H9 (cell line): ENCODE results near the gene GRID1. TPM values are rescaled to one million over a fixed set of nuclear protein-coding genes. Genes with fewer than 3 reads are reported as not detected.
A peak's percentile ranks its signal among the peaks of the same experiment; 100 is the strongest.

Experiments used
- DNase-seq: peaks from one replicate; pipeline ENCODE4 v3.0.0-alpha.2; 2017
- H2AFZ ChIP-seq: one replicate; pipeline ENCODE4 v1.6.1; 2013; ENCODE audit warnings: mild to moderate bottlenecking, low read length, control low read depth, moderate library complexity
- H2AK5ac ChIP-seq: 2 replicates; pipeline ENCODE4 v1.6.1; 2013; ENCODE audit warnings: low read length, control low read depth, mixed read lengths; ENCODE audit not compliant: insufficient read length
- H2BK120ac ChIP-seq: one replicate; pipeline ENCODE4 v1.6.1; 2013; ENCODE audit warnings: low read depth, mild to moderate bottlenecking, low read length, control low read depth, inconsistent platforms; ENCODE audit not compliant: poor library complexity, severe bottlenecking
- H2BK12ac ChIP-seq: 2 replicates; pipeline ENCODE4 v1.6.1; 2013; ENCODE audit warnings: low read length, control low read depth, mixed read lengths, low read depth; ENCODE audit not compliant: insufficient read length
- H2BK15ac ChIP-seq: 2 replicates; pipeline ENCODE4 v1.6.1; 2013; ENCODE audit warnings: low read depth, low read length, control low read depth
- H2BK20ac ChIP-seq: one replicate; pipeline ENCODE4 v1.6.1; 2013; ENCODE audit warnings: low read depth, mild to moderate bottlenecking, low read length, control low read depth, inconsistent platforms; ENCODE audit not compliant: poor library complexity, severe bottlenecking
- H2BK5ac ChIP-seq: 2 replicates; pipeline ENCODE4 v1.6.1; 2013; ENCODE audit warnings: low read length, control low read depth, mixed read lengths; ENCODE audit not compliant: insufficient read length
- H3K14ac ChIP-seq: 2 replicates; pipeline ENCODE4 v1.6.1; 2013; ENCODE audit warnings: low read length, control low read depth; ENCODE audit not compliant: insufficient read depth
- H3K18ac ChIP-seq: 2 replicates; pipeline ENCODE4 v1.6.1; 2013; ENCODE audit warnings: low read depth, mild to moderate bottlenecking, mixed read lengths, low read length, control low read depth; ENCODE audit not compliant: insufficient read length
- H3K23ac ChIP-seq: 2 replicates; pipeline ENCODE4 v1.6.1; 2013; ENCODE audit warnings: low read length, control low read depth, mixed read lengths, low read depth; ENCODE audit not compliant: insufficient read length
- H3K23me2 ChIP-seq: 2 replicates; pipeline ENCODE4 v1.6.1; 2013; ENCODE audit warnings: low read depth, mild to moderate bottlenecking, mixed read lengths, low read length, control low read depth; ENCODE audit not compliant: insufficient read length, poor library complexity, severe bottlenecking
- H3K27ac ChIP-seq: 2 replicates; pipeline ENCODE4 v1.5.1; 2013; ENCODE audit warnings: low read length, control low read depth, mixed read lengths, low read depth; ENCODE audit not compliant: insufficient read length
- H3K27me3 ChIP-seq: 2 replicates; pipeline ENCODE4 v1.6.1; 2013; ENCODE audit warnings: low read length, control low read depth, inconsistent platforms; ENCODE audit not compliant: insufficient read depth
- H3K4ac ChIP-seq: 2 replicates; pipeline ENCODE4 v1.6.1; 2013; ENCODE audit warnings: low read depth, mild to moderate bottlenecking, control low read depth, inconsistent platforms, low read length, moderate library complexity
- H3K4me1 ChIP-seq: 2 replicates; pipeline ENCODE4 v1.6.1; 2013; ENCODE audit warnings: low read length, control low read depth, inconsistent platforms; ENCODE audit not compliant: insufficient read depth
- H3K4me2 ChIP-seq: 2 replicates; pipeline ENCODE4 v1.6.1; 2013; ENCODE audit warnings: low read length, control low read depth, mixed read lengths; ENCODE audit not compliant: insufficient read length, insufficient read depth
- H3K56ac ChIP-seq: 2 replicates; pipeline ENCODE4 v1.6.1; 2013; ENCODE audit warnings: low read depth, mild to moderate bottlenecking, mixed read lengths, low read length, control low read depth; ENCODE audit not compliant: insufficient read length
- H3K79me1 ChIP-seq: 2 replicates; pipeline ENCODE4 v1.6.1; 2013; ENCODE audit warnings: low read depth, mild to moderate bottlenecking, moderate library complexity, low read length, control low read depth, inconsistent platforms; ENCODE audit not compliant: insufficient read depth, poor library complexity, severe bottlenecking
- H3K79me2 ChIP-seq: 2 replicates; pipeline ENCODE4 v1.6.1; 2013; ENCODE audit warnings: low read length, control low read depth, inconsistent platforms; ENCODE audit not compliant: insufficient read depth
- H3K9ac ChIP-seq: 2 replicates; pipeline ENCODE4 v1.6.1; 2013; ENCODE audit warnings: low read length, control low read depth, mixed read lengths; ENCODE audit not compliant: insufficient read length; ENCODE audit errors: extremely low read depth
- H3K9me3 ChIP-seq: one replicate; pipeline ENCODE4 v1.6.1; 2013; ENCODE audit warnings: low read depth, low read length, inconsistent platforms; ENCODE audit not compliant: control insufficient read depth
- H3T11ph ChIP-seq: one replicate; pipeline ENCODE4 v1.6.1; 2013; ENCODE audit warnings: mild to moderate bottlenecking, low read length, control low read depth, inconsistent platforms
- H4K20me1 ChIP-seq: one replicate; pipeline ENCODE4 v1.6.1; 2013; ENCODE audit not compliant: control insufficient read depth, insufficient read length, insufficient read depth
- H4K5ac ChIP-seq: 2 replicates; pipeline ENCODE4 v1.6.1; 2013; ENCODE audit warnings: low read depth, mild to moderate bottlenecking, mixed read lengths, low read length, control low read depth; ENCODE audit not compliant: insufficient read length
- H4K8ac ChIP-seq: replicated peaks from 2 replicates; pipeline ENCODE4 v1.6.1; 2013; ENCODE audit warnings: low read length, control low read depth, mixed read lengths, low read depth; ENCODE audit not compliant: insufficient read length
- H4K91ac ChIP-seq: 2 replicates; pipeline ENCODE4 v1.6.1; 2013; ENCODE audit warnings: low read depth, mild to moderate bottlenecking, moderate library complexity, mixed read lengths, low read length, control low read depth; ENCODE audit not compliant: insufficient read length
- H3K27ac Mint-ChIP-seq, 3 experiments: 2 replicates in 2 of 3; 3 replicates in 1 of 3; pipeline ENCODE4 v1.8.0; 2020 to 2021; ENCODE audit warnings: mixed read lengths in 3 of 3, mild to moderate bottlenecking in 1 of 3, moderate library complexity in 1 of 3
- H3K27me3 Mint-ChIP-seq: 2 replicates; pipeline ENCODE4 v1.8.0; 2021; ENCODE audit warnings: low read depth, mild to moderate bottlenecking, moderate library complexity, mixed read lengths
- H3K36me3 Mint-ChIP-seq, 3 experiments: 2 replicates in 2 of 3; 3 replicates in 1 of 3; pipeline ENCODE4 v1.8.0; 2020 to 2021; ENCODE audit warnings: low read depth in 3 of 3, mixed read lengths in 3 of 3; ENCODE audit not compliant: insufficient read depth in 1 of 3
- H3K4me1 Mint-ChIP-seq, 2 experiments: 2 replicates each; pipeline ENCODE4 v1.8.0; 2020; ENCODE audit warnings: mixed read lengths in 2 of 2
- H3K4me3 Mint-ChIP-seq, 2 experiments: 2 replicates in 1 of 2; 3 replicates in 1 of 2; pipeline ENCODE4 v1.8.0; 2020 to 2021; ENCODE audit warnings: mild to moderate bottlenecking in 2 of 2, mixed read lengths in 2 of 2, moderate library complexity in 1 of 2
- H3K9me3 Mint-ChIP-seq, 2 experiments: 2 replicates in 1 of 2; 3 replicates in 1 of 2; pipeline ENCODE4 v1.8.0; 2020; ENCODE audit warnings: mild to moderate bottlenecking in 2 of 2, mixed read lengths in 2 of 2, moderate library complexity in 1 of 2
- CTCF ChIP-seq: fragments of 200-600 bp; sonication (generic); conservative IDR thresholded peaks from 3 replicates; pipeline ENCODE4 v1.8.0; 2021; ENCODE audit warnings: antibody characterized with exemption, mild to moderate bottlenecking
- WGBS: extraction: QIAGEN DNeasy Blood & Tissue Kit; methylation state at CpG from one replicate; pipeline ENCODE4 v1.1.7; 2013; ENCODE audit warnings: missing lambda C conversion rate, low lambda C conversion rate, mixed read lengths; ENCODE audit not compliant: insufficient read length; ENCODE audit errors: extremely low coverage; 5-methylcytosine and 5-hydroxymethylcytosine counted together
- total RNA-seq: library from RNA; stranded (reverse); gene quantifications from 2 replicates; pipeline ENCODE4 v1.2.1, GENCODE V29; 2021

The GRID1 gene
- total RNA-seq, 1 experiment from 2014 or later: 0.35 TPM

GRCh38 chr10:86311190-86311589 is 55.4 kb downstream of the GRID1 start:
- Histone ChIP-seq H3K56ac (no peak overlapping the region), H3K9ac (no peak overlapping the region), H3K27me3 (no peaks in the 10 kb centered on the region), H3K23me2 (no peaks in the 10 kb centered on the region), H2BK12ac (no peak overlapping the region), H3K18ac (no peak overlapping the region), H3K23ac (no peak overlapping the region), H2BK20ac (no peak overlapping the region), H4K5ac (no peak overlapping the region), H3K79me1 (no peaks in the 10 kb centered on the region), H2AK5ac (no peak overlapping the region), H4K91ac (no peak overlapping the region), H2BK15ac (no peak overlapping the region), H2AFZ (no peak overlapping the region), H3K79me2 (no peaks in the 10 kb centered on the region), H4K8ac (peak overlapping the region; percentile 24), H3T11ph (no peak overlapping the region), H3K14ac (no peak overlapping the region), H3K4ac (no peak overlapping the region), H2BK120ac (no peak overlapping the region), H4K20me1 (no peaks in the 10 kb centered on the region), H3K4me1 (no peaks in the 10 kb centered on the region), H2BK5ac (no peak overlapping the region), H3K27ac (no peak overlapping the region), H3K9me3 (no peaks in the 10 kb centered on the region), H3K4me2 (no peak overlapping the region)
- peaks cover 6 to 10% of the 10 kb centered on the region in 2 experiments for H3K4me1 Mint-ChIP-seq
- H3K36me3 Mint-ChIP-seq: no peaks in the 10 kb centered on the region; a peak in 1 of 7 replicates
- no peak overlapping the region; a peak in 1 of 7 replicates for H3K27ac Mint-ChIP-seq
- WGBS: no CpG with 5 or more reads among the region's 3 CpGs
- H3K9me3 Mint-ChIP-seq: no peaks in the 10 kb centered on the region; a peak in 1 of 5 replicates
- DNase-seq: peak; percentile 15
- H3K27me3 Mint-ChIP-seq: peaks cover 16% of the 10 kb centered on the region
- H3K4me3 Mint-ChIP-seq: no peak overlapping the region
- TF ChIP-seq CTCF: no peak
